HG02763 (cell line): ENCODE results near the gene MYLIP.
A peak's percentile ranks its signal among the peaks of the same experiment; 100 is the strongest.

ENCODE experiments used
- ATAC-seq: cut with Tn5 transposase; IDR thresholded peaks from one replicate; pipeline ENCODE4 v1.9.1; 2021; ENCODE audit warnings: mild to moderate bottlenecking, moderate library complexity; ENCODE audit not compliant: unreplicated experiment

The MYLIP gene

GRCh38 chr6:16106991-16107787, 21.7 kb upstream of the MYLIP start:
- no peak for ATAC-seq

- no peak for ATAC-seq
Observed at GRCh38 chr6:16108419-16108818, 20.5 kb upstream of the MYLIP start.

- no peak for ATAC-seq
Observed at GRCh38 chr6:16108921-16109658, 19.8 kb upstream of the MYLIP start.

- no peak for ATAC-seq
Observed at GRCh38 chr6:16109659-16110305, 19.1 kb upstream of the MYLIP start.

- no peak for ATAC-seq
Observed at GRCh38 chr6:16118825-16119224, 10.1 kb upstream of the MYLIP start.

GRCh38 chr6:16121339-16121738, 7.5 kb upstream of the MYLIP start:
- ATAC-seq, result no peak

GRCh38 chr6:16122197-16122596, 6.7 kb upstream of the MYLIP start:
- ATAC-seq, result no peak

GRCh38 chr6:16124198-16125180, 4.4 kb upstream of the MYLIP start:
- ATAC-seq, result no peak

- ATAC-seq, result no peak
Observed at GRCh38 chr6:16126056-16126455, 2.8 kb upstream of the MYLIP start.

GRCh38 chr6:16126861-16127260, 2.0 kb upstream of the MYLIP start:
- ATAC-seq, result no peak

GRCh38 chr6:16127471-16127870, 1.4 kb upstream of the MYLIP start:
- ATAC-seq, result no peak

- ATAC-seq, result no peak
Observed at GRCh38 chr6:16129623-16130401, 926 bp downstream of the MYLIP start.

GRCh38 chr6:16130437-16130891, 1.6 kb downstream of the MYLIP start:
- no peak for ATAC-seq

GRCh38 chr6:16130932-16131387, 2.1 kb downstream of the MYLIP start:
- ATAC-seq, result peak; percentile 52

GRCh38 chr6:16132909-16133308, 4.0 kb downstream of the MYLIP start:
- no peak for ATAC-seq

GRCh38 chr6:16134430-16134829, 5.5 kb downstream of the MYLIP start:
- ATAC-seq, result no peak

- no peak for ATAC-seq
Observed at GRCh38 chr6:16135066-16135465, 6.2 kb downstream of the MYLIP start.

GRCh38 chr6:16136091-16136490, 7.2 kb downstream of the MYLIP start:
- no peak for ATAC-seq

GRCh38 chr6:16136621-16137450, 8.0 kb downstream of the MYLIP start:
- ATAC-seq, result peak; percentile 53
